OCI-LY7 (cell line): ENCODE results near the gene ZNF547. TPM values are rescaled to one million over a fixed set of nuclear protein-coding genes. Genes with fewer than 3 reads are reported as not detected.
A peak's percentile ranks its signal among the peaks of the same experiment; 100 is the strongest.

Source experiments
- Bru-seq: library from RNA; stranded (reverse); fragments of 400-500 nt; gene quantifications from one replicate; lab custom pipeline; 2021; lab: Mats Ljungman, UMichigan
- BruChase-seq, 2 experiments: library from RNA; stranded (reverse); fragments of 400-500 nt; gene quantifications; one replicate each; lab custom pipeline; 2021; lab: Mats Ljungman, UMichigan
- BruUV-seq: library from RNA; stranded (reverse); fragments of 400-500 nt; replicated peaks from 2 replicates; lab custom pipeline; 2021; lab: Mats Ljungman, UMichigan
- CTCF ChIA-PET: fragments of 300-600 bp; sonication (Branson Sonifier 250); formaldehyde crosslinking; loops from one replicate; lab custom pipeline; 2022; ENCODE audit warnings: antibody characterized with exemption; ENCODE audit not compliant: unreplicated experiment; lab: Charles Lee
- POLR2A ChIA-PET: fragments of 300-600 bp; sonication (Branson Sonifier 250); formaldehyde crosslinking; loops from one replicate; lab custom pipeline; 2022; ENCODE audit warnings: antibody characterized with exemption; lab: Charles Lee
- DNase-seq: peaks from one replicate; pipeline ENCODE4 v3.0.0-alpha.2; 2015; ENCODE audit warnings: low spot score
- H2AFZ ChIP-seq: fragments of 200-600 bp; sonication (generic), shearing (Covaris generic); 2 replicates; pipeline ENCODE4 v1.6.1; 2014; ENCODE audit warnings: mild to moderate bottlenecking, antibody characterized with exemption, low read length, moderate library complexity
- H3K27ac ChIP-seq: fragments of 200-600 bp; sonication (generic); 2 replicates; pipeline ENCODE4 v1.5.1; 2014; ENCODE audit warnings: mixed run types, low read depth, mild to moderate bottlenecking, moderate library complexity, low read length, inconsistent platforms; ENCODE audit not compliant: poor library complexity, severe bottlenecking
- H3K36me3 ChIP-seq: fragments of 200-600 bp; sonication (generic); 2 replicates; pipeline ENCODE4 v1.6.1; 2014; ENCODE audit warnings: mild to moderate bottlenecking, antibody characterized with exemption, low read length, moderate library complexity, mixed read lengths; ENCODE audit not compliant: insufficient read depth
- H3K4me1 ChIP-seq: fragments of 200-600 bp; sonication (generic); 2 replicates; pipeline ENCODE4 v1.5.1; 2014; ENCODE audit warnings: mild to moderate bottlenecking, low read length; ENCODE audit not compliant: insufficient read depth, poor library complexity, severe bottlenecking
- H3K4me2 ChIP-seq: fragments of 200-600 bp; sonication (generic); 2 replicates; pipeline ENCODE4 v1.6.1; 2014; ENCODE audit warnings: mild to moderate bottlenecking, low read length
- H3K4me3 ChIP-seq: fragments of 200-600 bp; sonication (generic); 2 replicates; pipeline ENCODE4 v1.5.1; 2014; ENCODE audit warnings: mild to moderate bottlenecking, low read depth, low read length; ENCODE audit not compliant: poor library complexity, severe bottlenecking
- H3K79me2 ChIP-seq: fragments of 200-600 bp; sonication (generic); 2 replicates; pipeline ENCODE4 v1.6.1; 2016; ENCODE audit warnings: low read depth, mild to moderate bottlenecking, low read length, moderate library complexity, mixed read lengths; ENCODE audit not compliant: insufficient read depth
- H3K9me2 ChIP-seq: fragments of 200-600 bp; sonication (generic); 2 replicates; pipeline ENCODE4 v1.6.1; 2016; ENCODE audit warnings: mild to moderate bottlenecking, low read length, mixed read lengths; ENCODE audit not compliant: insufficient read depth
- H3K9me3 ChIP-seq: fragments of 200-600 bp; sonication (generic); 2 replicates; pipeline ENCODE4 v1.6.1; 2014; ENCODE audit warnings: mild to moderate bottlenecking, mixed run types, low read length, mixed read lengths
- H4K20me1 ChIP-seq: fragments of 200-600 bp; sonication (generic); 2 replicates; pipeline ENCODE4 v1.6.1; 2014; ENCODE audit warnings: mild to moderate bottlenecking, antibody characterized with exemption, low read length, moderate library complexity, mixed read lengths; ENCODE audit not compliant: insufficient read depth
- EZH2phosphoT487 ChIP-seq: fragments of 200-600 bp; sonication (generic); IDR thresholded peaks from 2 replicates; pipeline ENCODE4 v1.6.1; 2018; ENCODE audit warnings: low read depth, borderline replicate concordance, mild to moderate bottlenecking, mixed run types, antibody characterized with exemption, low read length, moderate library complexity, mixed read lengths
- intact Hi-C: fragments of 100-400 bp; cut with micrococcal nuclease; formaldehyde crosslinking; loops from one replicate; pipeline ENCODE4 v1.10.0; 2022; ENCODE audit not compliant: unreplicated experiment
- long read RNA-seq: library from polyadenylated mRNA; stranded (forward); transcript quantifications from one replicate; pipeline ENCODE4 v2.0.0, GENCODE V29; 2022
- total RNA-seq, 2 experiments: library from RNA; depleted of rRNA in 1 of 2; stranded (reverse); fragments of >200 nt in 1 of 2; shearing (Covaris generic) in 1 of 2; gene quantifications; 2 replicates each; pipeline ENCODE4 v1.2.3, GENCODE V29; 2014 to 2022
- TF ChIP-seq, protein P1 (sequence below): fragments of 200-600 bp; sonication (generic); conservative IDR thresholded peaks from 2 replicates; pipeline ENCODE4 v1.5.1; 2014; ENCODE audit warnings: mild to moderate bottlenecking, antibody characterized with exemption, low read length, moderate library complexity, mixed read lengths

The ZNF547 gene
- total RNA-seq (2014; rRNA removed; shearing (Covaris generic)), result 2.8 and 3.9 TPM in 2 replicates
- total RNA-seq (2022), result 4.5 and 4.8 TPM in 2 replicates
- Bru-seq, nascent RNA, result percentile 48 among the genes with signal in this experiment
- percentile 59 among the genes with signal in this experiment for BruChase-seq, experiment 1, labeled RNA remaining after a 6-hour chase
- percentile 68 among the genes with signal in this experiment for BruChase-seq, experiment 2, labeled RNA remaining after a 2-hour chase
- long read RNA-seq, partial matches to known transcripts, result 0 of 2 reads
- long read RNA-seq, other reads (novel, unspliced or antisense), result 0 of 2 reads

DNA sequence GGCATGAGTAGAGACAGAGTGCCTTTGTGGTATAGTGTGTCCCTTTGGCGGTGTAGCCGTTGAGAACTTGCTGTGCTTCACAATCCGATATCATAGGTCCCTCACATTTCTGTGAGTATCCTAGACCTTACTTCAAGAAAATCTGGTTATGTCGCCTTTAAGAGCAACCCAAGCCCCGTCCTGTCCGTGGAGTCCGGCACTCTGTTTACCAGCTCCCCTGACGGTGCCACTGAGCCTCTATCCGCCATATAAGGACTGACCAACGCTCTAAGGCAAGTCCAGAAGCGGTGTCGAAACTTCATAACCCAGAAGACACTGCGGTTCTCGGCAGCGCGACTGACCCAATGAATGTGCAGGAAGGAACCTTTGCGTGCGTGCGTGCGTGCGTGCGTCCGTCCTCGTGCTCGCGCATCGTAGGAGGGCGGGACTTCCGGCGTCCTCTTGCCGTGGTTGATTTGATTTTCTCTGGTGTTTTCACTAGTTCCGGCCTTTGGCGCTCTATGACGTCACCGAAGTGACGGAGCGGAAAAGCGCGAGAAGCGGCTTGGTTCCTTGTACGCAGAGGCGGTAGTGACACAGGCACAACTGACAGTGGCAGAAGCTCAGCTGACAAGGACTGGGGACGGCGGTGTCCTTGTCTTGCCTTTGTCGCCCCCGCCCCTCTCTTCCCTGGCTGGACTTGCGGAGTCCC is at the start of gene ZNF547, which contains the start of gene TRAPPC2B:
TSS of gene ZNF547 (plus strand) at position 555 of the 691 bp plus-strand sequence. CDS start 5,005 bp downstream, outside the sequence.
TSS of gene TRAPPC2B (plus strand) at position 555 of the 691 bp plus-strand sequence. CDS start 1,283 bp downstream, outside the sequence.
- Histone ChIP-seq H3K9me3 (no peaks in the 10 kb centered on the region), H3K9me2 (no peaks in the 10 kb centered on the region), H2AFZ (peak within 1 kb of the TSS; percentile 88), H3K4me3 (peak within 1 kb of the TSS; percentile 83), H4K20me1 (no peaks in the 10 kb centered on the region), H3K4me2 (peak within 1 kb of the TSS; percentile 92), H3K79me2 (peaks cover 6% of the 10 kb centered on the region; the same call in 1 of the 2 replicates), H3K4me1 (peaks cover 12% of the 10 kb centered on the region), H3K36me3 (peaks cover 15% of the 10 kb centered on the region), H3K27ac (no peak within 1 kb of the TSS)
- intact Hi-C loops, result loop anchor here (1.0 kb wide), 1 partner anchor 26 kb away; the partner anchor contains the start of gene ZNF548
- TF ChIP-seq EZH2phosphoT487, result no peak
- TF ChIP-seq, protein P1, sequence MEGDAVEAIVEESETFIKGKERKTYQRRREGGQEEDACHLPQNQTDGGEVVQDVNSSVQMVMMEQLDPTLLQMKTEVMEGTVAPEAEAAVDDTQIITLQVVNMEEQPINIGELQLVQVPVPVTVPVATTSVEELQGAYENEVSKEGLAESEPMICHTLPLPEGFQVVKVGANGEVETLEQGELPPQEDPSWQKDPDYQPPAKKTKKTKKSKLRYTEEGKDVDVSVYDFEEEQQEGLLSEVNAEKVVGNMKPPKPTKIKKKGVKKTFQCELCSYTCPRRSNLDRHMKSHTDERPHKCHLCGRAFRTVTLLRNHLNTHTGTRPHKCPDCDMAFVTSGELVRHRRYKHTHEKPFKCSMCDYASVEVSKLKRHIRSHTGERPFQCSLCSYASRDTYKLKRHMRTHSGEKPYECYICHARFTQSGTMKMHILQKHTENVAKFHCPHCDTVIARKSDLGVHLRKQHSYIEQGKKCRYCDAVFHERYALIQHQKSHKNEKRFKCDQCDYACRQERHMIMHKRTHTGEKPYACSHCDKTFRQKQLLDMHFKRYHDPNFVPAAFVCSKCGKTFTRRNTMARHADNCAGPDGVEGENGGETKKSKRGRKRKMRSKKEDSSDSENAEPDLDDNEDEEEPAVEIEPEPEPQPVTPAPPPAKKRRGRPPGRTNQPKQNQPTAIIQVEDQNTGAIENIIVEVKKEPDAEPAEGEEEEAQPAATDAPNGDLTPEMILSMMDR, result no peak
- POLR2A ChIA-PET, result interaction anchor here (0.5 to 1.2 kb wide), 3 partner anchors 13 to 1095 kb away, joined by 3 read pairs; partner anchors contain the start of gene ZNF548
- CTCF ChIA-PET, result interaction anchor here (0.6 kb wide), 1 partner anchor 124 kb away, joined by 4 read pairs; the partner anchor contains the start of gene ZNF419
- DNase-seq, result peak; percentile 99
- BruUV-seq, result no TSS peak

DNA sequence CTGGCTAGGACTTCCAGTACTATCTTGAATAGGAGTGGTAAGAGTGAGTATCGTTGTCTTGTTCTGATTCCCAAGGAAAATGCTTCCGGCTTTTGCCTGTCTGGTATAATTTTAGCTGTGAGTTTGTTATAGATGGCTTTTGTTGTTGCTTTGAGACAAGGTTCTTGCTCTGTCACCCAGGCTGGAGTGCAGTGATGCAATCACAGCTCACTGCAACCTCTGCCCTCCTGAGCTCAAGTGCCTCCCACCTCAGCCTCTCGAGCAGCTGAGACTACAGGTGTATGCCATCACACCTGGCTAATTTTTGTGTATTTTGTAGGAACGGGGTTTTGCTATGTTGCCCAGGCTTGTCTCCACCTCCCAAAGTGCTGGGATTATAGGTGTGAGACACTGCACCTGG is 49.2 kb upstream of the ZNF547 start:
- Histone ChIP-seq H4K20me1 (no peaks in the 10 kb centered on the region), H3K9me2 (no peaks in the 10 kb centered on the region), H3K4me3 (no peak overlapping the region), H3K4me1 (no peaks in the 10 kb centered on the region), H3K27ac (no peak overlapping the region), H3K36me3 (no peaks in the 10 kb centered on the region), H3K79me2 (no peaks in the 10 kb centered on the region), H2AFZ (no peak overlapping the region), H3K9me3 (no peaks in the 10 kb centered on the region), H3K4me2 (no peak overlapping the region)
- POLR2A ChIA-PET, result no interaction called here
- TF ChIP-seq EZH2phosphoT487, result no peak
- TF ChIP-seq, protein P1, result no peak
- BruUV-seq, result no TSS peak
- DNase-seq, result no peak
- CTCF ChIA-PET, result no interaction called here
- intact Hi-C loops, result no loop called here
